RKO (cell line): ENCODE results near the gene RPS6KA5.

Experiments used
- DNase-seq: peaks from one replicate; pipeline ENCODE4 v3.0.0-alpha.2; 2016; ENCODE audit warnings: low spot score

Gene RPS6KA5

DNA sequence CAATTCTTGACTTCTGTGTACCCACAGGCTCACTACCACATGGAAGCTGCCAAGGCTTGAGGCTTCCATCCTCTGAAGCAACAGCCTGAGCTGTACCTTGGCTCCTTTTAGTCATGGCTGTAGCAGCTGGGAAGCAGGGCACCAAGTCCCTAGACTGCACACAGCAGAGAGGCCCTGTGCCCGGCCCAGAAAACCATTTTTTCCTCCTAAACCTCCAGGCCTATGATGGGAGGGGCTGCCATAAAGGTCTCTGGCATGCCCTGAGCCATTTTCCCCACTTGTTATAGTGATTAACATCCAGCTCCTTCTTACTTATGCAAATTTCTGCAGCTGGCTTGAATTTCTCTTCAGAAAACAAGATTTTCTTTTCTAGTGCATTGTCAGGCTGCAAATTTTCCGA lies 121.8 kb downstream of the RPS6KA5 start:
- DNase-seq: no peak

DNA sequence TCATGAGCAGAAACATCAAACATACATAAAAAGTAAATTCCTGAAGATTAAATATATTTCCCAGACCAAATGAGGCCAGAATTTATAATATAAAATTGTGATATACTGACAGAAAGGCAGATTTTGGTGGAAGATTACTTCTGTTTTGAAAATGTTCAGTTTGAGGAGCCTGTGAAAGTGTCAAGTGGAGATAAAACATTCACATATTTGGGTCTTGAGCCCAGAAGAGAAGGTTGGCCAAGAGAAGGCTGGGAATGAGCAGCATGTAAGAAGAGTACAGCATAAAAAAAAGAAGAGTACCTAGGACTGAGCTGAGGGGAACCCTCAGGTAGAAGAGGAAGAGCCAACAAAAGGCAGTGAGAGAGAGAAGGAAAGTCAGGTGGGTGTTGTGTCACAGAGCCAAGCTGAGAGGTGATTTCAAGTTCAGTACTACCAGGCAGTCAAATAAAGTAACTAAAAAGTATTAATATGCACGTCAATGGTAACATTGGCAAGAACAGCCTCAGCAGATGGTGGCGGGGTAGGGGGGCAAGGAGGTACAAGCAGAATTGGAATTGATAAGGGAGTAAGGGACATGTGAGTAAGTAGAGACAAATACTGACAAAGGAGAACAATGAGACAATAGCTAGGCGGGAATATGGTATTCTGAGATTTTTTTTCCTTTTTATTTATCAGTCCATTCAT lies 123.5 kb downstream of the RPS6KA5 start:
- DNase-seq: no peak

DNA sequence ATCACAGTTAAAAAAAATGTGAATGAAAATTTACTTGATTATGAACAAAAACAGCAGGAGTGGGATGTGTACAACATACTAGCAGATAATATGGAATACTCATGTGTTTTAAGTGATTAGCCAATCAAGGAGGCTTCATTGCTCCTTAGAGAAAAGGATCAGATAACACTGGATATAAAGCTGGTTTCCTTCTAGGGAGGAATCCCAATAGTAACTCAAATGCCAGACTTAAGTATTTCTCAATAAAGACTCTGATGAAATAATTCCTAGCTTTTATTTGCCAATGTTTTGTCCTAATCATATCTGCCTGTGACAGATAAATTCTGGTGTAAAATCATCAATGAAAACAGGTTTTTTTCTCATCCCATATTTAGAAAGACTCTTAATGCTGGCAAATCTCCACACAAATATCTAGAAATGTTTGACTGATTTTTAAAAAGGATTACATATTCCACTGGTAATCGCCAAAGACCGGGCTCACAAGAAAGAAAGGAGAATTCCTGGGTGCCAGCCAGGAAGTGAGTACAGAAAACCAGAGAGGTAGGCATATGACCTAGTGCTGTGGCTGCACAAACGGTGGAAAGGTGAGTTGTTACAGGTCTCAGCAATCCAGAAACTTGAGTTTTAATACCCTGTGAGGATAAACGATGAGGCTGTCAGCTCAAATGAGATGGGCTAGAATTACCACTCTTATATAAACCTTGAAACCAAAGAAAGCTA lies 135.7 kb downstream of the RPS6KA5 start:
- no peak for DNase-seq

DNA sequence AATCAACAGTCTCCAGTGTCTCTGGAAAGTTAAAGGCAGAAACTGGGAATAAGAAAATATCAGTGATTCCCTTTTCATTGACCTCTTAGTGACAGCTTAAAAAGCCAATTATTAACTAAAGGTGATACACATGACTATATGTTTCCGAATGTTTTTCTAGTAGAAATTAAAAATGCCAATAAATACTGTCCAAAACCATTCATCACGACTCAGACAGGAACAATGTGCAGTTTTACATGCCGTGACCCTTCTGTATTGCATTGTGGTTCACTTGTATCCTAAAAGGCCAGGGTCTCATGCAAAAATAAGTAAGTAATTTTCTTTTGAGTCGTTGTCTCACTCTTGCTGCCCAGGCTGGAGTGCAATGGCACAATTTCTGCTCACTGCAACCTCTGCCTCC lies 138.3 kb downstream of the RPS6KA5 start:
- DNase-seq: no peak

DNA sequence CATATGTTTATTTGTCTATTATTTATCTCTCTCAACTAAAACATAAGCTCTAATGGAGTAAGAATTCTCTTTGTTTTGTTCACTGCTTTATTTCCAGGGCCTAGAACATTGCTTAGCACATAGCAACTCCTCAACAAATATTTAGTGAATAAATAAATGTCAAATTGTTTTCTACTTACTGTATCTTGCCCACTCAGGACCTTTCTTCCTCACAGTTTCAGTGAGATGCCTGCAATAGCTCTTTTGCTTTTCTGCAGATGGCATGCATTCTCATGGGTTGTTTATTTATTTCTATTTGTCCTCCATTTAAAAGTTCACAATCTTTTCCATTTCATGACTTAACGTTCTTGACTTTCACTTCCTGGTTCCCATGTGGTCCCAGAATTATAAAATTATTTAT lies 149.3 kb downstream of the RPS6KA5 start:
- DNase-seq: no peak

DNA sequence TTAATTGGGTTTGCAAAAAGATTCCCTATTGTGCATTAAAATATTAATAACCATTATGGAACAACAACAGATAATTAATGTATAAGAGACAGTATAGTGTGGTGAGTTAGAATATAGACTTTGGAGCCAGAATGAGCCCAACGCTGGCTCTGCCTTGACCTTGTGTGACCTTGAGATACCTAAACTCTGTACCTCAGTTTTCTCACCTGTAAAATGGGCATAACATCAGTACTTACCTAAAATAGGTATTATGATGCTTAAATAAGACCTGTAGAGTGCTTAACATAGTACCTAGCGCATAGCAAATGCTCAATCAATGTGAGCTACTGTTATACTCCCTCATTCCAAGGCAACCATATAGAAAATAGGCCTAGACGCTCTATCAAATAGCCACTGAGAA lies 153.3 kb downstream of the RPS6KA5 start:
- no peak for DNase-seq

DNA sequence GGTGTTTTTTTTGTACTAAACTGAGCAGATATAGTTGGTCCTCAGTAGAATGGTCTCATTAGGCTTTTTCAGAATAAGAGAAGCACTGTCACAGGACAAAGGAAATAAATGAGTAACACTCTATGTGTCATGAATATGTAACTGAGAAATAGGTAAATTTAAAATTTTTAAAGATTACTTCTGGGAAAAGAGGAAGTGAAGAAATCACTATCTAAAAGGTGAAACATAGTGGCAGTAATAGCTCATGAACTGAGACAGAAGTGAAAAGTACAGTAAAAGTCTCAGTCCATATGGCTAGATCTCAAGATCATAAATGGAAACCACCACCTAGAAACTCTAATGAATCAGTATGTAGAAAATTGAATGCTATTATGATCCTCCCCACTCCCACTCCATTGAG lies 154.9 kb downstream of the RPS6KA5 start:
- no peak for DNase-seq

DNA sequence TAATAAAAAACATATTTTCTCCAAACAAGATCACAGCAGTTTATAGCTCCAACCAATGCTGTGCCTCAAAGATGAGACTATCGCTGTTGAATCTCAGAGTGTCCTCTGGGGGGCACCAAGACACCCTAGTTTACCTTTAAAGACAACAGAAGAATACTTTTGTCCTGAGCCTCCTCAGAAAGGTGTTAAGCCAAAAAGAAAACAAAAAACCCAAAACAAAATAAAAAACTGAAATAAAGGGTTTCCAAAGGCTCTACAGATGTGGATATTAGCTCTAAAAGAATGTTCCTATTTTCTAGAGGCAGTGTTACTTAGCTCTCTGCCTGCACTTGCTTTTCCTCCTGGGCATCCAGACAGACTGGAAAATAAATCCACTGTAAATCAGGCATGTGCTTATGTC lies 157.3 kb downstream of the RPS6KA5 start:
- DNase-seq: peak; percentile 76

DNA sequence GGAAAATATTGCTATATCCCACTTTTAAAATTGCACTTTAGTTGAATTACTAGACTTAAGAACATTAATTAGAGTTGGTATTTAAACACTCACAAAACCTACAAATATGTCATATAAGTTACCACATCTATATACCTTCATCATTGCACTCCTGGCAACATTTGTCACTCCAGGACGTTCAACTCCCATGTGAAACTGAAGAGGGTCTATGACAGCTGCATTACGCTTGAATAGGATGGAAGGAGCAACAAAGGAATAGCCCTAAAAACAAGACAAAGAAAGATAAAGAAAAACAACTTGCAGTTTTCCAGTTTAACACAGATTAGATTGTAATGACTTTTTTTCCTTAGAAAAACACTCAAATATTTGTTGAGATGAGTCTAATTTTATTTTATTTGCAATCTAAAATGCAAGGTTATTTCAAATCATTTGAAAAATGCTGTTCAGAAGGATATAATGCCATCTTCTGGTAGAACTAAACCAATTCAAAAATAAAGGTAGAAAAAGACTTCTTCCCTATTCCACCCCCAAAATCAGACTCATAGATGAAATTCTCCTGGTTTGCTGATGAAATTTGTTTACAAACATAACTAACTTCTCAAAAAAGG lies 159.9 kb downstream of the RPS6KA5 start:
- peak; percentile 13 for DNase-seq

DNA sequence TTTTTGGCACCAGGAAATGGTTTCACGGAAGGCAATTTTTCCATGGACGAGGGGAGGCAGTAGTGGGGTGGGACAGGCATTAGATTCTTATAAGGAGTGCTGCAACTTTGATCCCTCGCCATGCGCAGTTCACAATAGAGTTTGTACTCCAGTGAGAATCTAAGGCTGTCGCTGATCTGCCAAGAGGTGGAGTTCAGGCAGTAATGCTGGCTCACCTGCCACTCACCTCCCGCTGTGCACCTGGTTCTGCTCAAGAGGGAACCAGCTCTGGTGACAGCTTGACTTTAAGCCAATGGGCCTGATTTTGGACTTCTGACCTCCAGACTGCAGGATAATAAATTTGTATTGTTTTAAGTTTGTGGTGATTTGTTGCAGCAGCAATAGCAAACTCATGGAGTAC lies 163.4 kb downstream of the RPS6KA5 start:
- DNase-seq: no peak

DNA sequence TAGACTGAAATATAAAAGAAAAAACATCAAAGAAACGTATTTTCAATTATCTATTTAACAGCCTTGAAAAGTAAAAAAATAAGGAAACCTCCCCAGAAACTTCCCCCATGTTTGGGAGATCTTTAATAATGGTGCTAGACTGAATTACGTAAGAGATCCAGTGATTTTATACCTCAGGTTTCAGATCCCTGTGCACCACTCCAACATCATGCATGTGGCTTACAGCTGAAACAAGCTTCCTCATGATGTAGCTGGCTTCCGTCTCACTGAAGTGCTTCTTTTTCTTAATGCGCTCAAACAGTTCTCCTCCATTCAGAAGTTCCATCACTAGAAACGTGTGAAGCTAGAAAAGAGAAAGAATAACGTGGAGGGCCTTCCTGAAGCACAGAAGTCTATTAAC lies 166.2 kb downstream of the RPS6KA5 start:
- no peak for DNase-seq

DNA sequence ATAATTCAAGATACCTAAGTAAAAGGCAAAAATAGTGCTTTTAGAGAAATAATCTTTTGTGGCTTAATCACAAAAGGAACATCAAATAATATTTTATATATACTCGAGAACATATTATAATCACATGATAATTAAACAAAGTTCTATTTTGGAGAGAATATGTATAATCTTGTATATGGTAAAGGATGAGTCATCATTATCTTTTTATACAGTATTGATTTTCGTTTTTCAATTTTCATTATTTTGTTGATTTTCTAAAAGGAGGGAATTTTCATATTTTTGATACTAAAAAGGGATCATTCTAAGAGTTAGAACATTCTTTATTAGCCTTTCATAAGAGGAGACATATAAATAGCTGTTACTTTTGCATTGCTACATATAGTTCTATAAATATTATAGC lies 166.9 kb downstream of the RPS6KA5 start:
- no peak for DNase-seq

DNA sequence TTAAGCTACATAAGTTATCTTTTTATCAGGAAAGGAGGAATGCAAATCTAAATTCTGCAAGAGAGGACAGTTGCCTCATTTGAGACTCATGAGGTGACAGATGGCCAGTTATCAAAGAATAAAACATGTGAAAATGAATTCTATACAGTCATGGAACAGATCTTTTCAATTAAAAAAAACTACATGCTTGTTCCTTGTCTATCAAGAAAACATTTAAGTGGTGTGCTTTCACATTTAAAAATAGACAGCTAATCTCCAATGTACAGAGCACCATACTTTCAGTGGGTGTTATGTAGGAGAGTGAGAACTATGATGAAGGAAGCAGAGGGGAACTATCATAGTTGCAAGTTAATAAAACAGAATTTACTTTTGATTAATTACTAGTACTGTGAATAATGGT lies 167.5 kb downstream of the RPS6KA5 start:
- no peak for DNase-seq

DNA sequence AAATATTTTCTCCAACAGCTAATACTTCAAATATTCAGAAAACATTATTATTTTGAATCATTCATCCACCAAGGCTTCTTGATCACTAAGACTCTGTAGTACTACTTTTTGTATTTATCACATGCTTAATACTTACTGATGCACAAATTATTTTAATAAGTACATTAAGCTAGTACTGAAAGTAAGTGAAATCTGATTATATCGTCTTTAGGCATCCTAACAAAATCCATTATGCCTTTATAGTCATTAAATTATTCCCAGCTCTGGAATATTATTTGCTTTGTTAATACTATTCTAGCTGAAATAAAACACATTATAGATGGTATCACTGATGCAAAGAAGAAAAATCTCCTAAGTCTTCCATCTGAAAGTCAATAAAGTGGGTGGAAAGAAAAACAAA lies 169.1 kb downstream of the RPS6KA5 start:
- no peak for DNase-seq

DNA sequence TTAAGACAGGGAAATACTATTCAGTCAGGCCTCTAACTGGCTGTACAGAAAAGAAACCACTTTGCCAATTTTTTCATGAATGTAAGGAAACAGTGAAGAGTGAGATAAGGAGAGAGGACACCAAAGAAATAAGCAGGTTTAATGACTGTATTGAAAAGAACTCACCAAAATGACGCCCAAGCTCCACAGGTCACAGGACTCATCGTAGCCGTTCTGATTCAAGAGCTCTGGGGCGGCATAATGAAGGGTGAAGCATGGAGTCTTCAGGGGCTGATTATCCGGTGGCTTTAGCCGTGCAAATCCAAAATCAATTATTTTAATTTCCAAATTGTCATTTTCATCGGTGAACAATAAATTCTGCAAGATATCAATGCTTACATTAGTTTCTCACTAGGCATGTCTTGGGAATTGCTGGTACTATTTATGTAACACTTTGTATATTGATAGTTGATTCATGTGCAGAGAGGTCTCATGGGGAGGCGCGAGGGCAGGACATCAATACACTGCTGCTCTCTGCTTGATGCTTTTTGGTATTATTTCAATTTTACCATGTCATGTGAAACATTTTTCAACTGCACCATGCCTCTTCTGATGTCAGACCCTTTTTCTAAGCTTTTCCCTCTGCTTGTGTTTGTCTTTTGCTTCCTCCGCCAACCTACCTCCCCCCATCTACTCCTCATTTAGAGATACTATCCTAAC lies 170.0 kb downstream of the RPS6KA5 start:
- DNase-seq: no peak

DNA sequence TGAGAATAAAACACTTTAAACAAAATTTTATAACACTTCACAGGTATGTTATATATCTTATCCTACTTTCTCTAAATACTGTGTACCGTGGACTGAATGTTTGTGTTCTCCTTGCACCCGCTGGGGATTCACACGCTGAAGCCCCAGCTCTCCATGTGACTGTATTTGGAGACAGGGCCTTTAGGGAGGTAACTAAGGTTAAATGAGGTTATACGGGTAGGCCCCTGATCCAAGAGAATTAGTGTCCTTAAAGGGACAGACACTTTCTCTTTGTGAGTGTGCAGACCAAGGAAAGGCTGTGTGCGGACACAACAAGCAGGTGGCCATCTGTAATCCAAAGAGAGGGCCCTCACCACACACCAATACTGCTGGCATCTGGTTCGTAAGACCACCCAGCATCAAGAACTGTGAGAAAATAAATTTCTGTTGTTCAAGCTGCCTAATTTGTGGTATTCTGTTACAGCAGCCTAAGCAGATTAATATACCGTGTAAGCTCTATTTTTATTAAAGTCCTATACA lies 174.1 kb downstream of the RPS6KA5 start:
- no peak for DNase-seq

DNA sequence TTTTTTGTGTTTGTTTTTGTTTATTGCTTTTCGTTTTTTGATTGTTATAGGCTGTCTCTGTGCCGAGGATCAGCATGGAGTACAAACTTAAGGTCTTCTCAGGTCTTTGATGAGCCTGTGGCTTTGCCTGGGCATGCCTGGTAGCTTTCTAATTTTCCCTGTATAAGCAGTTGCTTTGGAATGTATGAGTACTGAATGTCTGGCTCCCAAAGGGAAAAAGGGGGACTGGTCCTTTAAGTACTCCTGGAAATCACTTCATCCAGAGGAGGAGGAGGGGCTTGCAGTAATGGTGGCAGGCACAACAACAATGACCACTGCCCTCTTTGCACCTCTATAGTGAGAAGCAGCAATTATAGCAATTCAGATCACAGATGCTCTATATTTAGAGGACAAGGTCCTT lies 176.7 kb downstream of the RPS6KA5 start:
- DNase-seq: no peak

DNA sequence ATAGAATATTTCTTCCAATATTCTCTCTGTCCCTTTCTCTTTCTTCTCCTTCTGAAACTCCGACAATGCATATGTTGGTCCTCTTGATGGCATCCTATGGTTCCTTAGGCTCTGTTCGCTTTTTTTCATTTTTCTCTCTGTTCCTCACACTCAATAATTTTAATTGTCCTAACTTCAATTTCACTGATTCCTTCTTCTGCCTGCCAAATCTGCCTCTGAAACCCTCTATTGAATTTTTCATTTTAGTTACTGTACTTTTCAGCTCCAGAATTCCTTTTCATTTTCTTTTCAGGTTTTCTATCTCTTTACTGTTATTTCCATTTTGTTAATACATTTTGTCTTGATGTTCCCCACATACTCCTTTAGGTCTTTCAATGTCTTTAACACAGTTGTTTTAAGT lies 177.2 kb downstream of the RPS6KA5 start:
- DNase-seq: no peak

DNA sequence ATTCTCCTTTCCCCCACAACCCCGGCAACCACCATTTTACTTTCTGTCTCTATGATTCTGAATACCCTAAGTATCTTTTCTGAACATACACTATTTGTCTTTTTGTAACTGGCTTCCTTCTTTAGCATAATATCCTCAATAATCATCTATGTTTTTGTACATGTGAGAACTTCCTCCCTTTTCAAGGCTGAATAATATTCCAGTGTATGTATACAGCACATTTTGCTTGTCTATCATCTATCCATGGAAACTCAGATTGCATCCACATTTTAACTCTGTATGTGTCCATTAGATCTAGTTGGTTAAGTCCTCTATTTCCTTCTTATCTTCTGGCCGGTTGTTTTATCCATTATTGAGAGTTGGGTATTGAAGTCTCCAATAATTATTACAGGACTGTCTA lies 180.2 kb downstream of the RPS6KA5 start:
- DNase-seq: no peak

DNA sequence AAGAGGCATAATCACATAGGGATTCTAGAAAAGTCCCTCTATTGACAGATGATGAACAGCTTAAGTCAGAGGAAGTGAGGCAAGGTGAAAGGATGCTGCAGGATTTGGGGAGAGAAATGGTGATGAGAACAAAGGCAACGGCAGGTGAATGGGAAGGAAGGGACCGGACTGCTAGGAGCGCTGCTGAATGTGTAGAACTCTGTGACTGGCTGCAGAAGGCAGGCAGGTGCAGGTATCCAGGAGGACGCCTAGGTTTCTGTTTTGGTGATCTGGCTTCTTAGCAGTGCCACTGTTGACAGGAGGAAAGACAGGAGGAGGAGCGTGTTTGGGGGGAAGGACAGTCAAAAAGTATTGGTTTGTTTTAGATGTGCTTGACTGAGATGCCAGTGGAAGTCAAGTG lies 185.8 kb downstream of the RPS6KA5 start:
- no peak for DNase-seq

DNA sequence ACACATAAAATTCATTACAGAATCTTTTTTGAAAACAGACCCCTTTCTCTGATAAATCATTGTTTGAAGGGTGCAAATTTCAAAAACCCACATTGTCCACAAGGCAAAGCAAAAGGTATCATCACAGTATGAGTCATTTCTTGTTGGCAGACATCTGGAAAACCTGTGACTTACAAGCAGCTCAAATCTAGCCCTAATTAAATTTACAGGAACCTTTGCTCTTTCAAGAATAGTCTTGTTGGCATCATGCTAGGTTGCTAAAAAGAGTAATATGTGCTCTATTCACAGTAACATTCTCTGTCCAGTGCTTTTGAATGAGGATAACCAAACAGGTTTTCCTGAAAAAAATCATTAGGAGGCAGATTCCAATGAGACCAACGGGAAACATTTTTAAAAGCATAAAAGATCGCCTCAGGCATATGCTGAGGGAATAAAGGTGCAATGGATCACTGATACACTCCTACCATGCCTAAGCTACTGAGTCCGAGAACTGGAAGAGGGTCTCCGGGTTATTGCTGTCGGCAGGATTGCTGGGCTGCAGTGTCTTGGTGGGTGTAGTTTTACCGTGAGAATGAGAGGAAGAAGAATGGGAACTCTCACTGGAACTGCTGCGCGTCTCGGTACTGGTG lies 188.7 kb downstream of the RPS6KA5 start:
- DNase-seq: peak; percentile 52

DNA sequence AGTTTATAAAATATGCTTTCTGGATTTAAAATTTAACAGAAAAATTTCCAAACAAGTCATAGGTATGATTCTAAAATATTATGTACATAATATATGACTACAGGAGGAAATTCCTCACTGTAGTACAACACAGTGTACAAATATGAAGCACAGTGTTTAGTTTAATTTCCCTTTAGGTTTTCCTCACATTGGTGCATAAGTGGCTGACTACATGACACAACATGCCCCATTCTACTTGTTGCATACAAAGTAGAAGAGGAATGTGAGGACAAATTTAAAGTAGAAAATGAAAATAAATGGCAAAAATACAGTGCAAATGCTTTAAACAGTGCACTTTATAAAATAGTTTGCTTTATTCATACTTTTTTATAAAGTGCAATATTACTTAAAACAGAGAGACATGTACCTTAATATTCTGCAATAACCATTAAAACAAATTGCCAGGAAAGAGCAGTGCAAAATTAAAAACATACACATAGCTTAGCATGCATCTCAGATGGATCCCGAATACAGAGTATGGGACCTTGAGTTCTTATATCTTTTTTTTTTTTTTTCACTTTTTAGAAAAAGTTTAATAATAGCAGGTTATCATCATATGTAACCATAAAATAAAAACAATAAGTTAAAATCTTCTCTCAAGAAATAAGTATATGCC lies 189.4 kb downstream of the RPS6KA5 start:
- DNase-seq: no peak
